Activated CD4-positive, alpha-beta T cell treated with anti-CD3 and anti-CD28 coated beads for 4 hours (primary cell): ENCODE data around the gene ADAMTS7.
A peak's percentile ranks its signal among the peaks of the same experiment; 100 is the strongest.
"Not testable (repeated sequence)": the region's sequence is repeated elsewhere in the genome, so short reads cannot be mapped to it uniquely, and the experiment has no call there.

Source experiments
- DNase-seq, 2 donors: peaks; one replicate each; pipeline ENCODE4 v3.0.0-alpha.2; 2020

ADAMTS7 gene, protein sequence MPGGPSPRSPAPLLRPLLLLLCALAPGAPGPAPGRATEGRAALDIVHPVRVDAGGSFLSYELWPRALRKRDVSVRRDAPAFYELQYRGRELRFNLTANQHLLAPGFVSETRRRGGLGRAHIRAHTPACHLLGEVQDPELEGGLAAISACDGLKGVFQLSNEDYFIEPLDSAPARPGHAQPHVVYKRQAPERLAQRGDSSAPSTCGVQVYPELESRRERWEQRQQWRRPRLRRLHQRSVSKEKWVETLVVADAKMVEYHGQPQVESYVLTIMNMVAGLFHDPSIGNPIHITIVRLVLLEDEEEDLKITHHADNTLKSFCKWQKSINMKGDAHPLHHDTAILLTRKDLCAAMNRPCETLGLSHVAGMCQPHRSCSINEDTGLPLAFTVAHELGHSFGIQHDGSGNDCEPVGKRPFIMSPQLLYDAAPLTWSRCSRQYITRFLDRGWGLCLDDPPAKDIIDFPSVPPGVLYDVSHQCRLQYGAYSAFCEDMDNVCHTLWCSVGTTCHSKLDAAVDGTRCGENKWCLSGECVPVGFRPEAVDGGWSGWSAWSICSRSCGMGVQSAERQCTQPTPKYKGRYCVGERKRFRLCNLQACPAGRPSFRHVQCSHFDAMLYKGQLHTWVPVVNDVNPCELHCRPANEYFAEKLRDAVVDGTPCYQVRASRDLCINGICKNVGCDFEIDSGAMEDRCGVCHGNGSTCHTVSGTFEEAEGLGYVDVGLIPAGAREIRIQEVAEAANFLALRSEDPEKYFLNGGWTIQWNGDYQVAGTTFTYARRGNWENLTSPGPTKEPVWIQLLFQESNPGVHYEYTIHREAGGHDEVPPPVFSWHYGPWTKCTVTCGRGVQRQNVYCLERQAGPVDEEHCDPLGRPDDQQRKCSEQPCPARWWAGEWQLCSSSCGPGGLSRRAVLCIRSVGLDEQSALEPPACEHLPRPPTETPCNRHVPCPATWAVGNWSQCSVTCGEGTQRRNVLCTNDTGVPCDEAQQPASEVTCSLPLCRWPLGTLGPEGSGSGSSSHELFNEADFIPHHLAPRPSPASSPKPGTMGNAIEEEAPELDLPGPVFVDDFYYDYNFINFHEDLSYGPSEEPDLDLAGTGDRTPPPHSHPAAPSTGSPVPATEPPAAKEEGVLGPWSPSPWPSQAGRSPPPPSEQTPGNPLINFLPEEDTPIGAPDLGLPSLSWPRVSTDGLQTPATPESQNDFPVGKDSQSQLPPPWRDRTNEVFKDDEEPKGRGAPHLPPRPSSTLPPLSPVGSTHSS (N-terminal part only)

DNA sequence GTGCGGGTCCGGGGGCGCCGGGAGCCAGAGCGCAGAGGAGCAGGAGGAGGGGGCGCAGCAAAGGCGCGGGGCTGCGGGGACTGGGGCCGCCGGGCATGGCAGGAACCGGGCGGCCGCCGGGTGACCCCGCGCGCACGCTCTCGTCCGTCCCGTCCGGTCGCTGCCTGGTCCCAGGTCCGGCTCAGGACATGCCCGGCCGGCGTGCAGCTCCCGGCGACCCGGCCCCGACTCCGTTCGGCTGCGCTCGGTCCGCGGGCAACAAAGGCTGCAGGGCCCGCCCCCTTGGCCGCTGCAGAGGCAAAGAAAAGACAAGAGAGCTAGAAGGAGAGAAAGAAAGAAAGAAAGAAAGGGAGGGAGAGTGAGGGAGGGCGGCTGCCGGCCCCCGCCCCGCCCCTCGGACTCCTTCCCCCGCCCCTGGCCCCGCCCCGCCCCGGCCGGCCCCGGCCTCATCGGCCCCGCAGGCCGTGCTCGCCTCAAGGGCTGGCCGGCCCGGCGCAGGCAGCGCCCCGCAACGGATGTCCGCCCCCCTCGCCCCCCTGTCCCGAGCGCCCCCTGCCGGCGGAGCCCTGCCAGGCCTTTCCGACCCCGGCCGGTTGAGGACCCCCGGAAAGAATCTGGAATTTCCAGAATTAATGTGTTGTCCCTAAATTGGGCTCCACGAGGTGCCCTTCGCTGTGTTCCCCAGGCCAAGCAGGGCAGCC, at the start of gene ADAMTS7:
ADAMTS7 (minus strand) TSS at position 341 of the 701 bp plus-strand sequence; CDS start at position 97, 244 bp downstream.
- peak; percentile 31 to 37 for DNase-seq

DNA sequence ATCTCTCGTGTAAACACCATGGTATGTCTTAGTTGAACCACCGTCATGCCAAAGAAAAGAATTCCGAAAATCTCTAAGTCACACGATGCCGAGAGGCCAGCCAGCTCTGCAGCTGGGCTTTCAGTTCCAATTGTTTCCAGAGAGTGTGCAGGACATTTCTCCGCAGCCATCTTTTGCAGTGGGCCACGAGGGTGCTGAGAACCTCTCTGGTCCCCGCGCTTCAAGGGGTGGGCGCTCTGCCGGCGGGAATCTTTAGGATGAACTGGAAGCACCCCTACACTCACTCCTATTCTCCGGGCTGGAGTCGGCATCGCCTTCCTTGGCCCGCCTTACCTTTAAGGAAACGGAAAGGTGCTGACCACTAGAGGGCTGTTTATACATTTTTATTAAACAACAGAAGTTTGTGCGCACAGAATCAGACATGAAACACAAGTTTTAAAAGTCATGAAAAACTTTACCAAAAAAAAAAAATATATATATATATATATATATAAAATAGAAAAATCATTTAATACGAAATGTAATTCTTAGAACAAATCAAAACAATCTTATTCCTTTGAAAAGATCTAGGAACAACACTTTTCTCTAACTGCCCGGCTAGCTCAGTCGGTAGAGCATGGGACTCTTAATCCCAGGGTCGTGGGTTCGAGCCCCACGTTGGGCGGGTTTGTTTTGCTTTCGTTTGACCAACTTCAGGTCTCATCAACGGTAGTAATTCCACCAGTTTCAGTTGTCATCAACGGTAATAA, 48.9 kb upstream of the ADAMTS7 start:
- peak; percentile 64 to 66 for DNase-seq

DNA sequence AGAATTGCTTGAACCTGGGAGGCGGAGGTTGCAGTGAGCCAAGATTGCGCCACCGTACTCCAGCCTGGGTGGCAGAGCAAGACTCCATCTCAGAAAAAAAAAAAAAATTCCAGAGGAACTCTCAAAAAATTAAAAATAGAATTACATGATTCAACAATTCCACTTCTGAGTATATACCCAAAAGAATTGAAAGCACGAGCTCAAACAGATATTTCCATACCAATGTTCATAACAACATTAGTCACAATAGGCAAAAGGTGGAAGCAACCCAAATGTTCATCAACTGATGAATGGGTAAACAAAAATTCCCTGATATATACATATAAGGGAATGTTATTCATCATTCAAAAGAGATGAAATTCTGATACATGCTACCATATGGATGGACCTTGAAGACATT, 44.5 kb upstream of the ADAMTS7 start:
- DNase-seq = no peak

DNA sequence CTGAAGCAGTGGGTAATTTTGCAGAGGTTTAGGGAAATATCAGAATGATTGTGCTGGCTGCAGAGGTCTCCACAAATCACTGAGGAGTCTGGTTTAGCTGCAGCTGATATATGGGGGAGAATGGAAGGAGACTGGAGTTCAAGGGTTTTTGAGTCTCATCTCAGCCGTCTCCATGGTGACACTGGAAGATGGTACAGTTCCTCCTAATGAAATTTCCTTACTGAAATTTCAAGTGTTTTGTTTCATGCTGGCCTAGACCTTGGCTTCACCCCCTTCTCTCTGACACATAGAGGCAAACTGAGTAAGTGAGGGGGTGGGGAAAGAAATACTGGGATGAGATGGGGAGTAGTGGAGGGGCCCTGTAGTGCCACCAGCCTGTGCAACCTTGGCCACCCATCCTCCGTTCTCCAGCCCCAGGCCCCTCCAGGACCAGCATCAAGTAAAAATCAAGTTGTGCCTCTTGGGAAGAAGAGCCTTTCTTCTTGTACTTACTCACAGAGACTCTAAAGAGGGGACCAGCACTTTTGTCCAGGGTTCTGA, 43.6 kb upstream of the ADAMTS7 start:
- no peak for DNase-seq

DNA sequence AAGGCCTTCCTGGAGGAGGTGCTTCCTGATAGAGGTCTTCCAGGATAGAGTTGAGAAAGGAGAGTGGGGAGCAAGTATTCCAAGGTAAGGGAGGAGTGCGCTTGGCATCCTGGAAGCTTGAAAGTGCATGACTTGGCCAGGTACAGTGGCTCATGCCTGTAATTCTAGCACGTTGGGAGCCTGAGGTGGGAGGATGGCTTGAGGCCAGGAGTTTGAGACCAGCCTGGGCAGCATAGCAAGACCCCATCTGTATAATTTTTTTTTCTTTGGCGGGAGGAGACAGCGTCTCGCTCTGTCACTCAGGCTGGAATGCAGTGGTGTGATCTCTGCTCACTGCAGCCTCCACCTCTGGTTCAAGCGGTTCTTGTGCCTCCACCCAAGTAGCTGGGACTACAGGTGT, 42.2 kb upstream of the ADAMTS7 start:
- no peak for DNase-seq

DNA sequence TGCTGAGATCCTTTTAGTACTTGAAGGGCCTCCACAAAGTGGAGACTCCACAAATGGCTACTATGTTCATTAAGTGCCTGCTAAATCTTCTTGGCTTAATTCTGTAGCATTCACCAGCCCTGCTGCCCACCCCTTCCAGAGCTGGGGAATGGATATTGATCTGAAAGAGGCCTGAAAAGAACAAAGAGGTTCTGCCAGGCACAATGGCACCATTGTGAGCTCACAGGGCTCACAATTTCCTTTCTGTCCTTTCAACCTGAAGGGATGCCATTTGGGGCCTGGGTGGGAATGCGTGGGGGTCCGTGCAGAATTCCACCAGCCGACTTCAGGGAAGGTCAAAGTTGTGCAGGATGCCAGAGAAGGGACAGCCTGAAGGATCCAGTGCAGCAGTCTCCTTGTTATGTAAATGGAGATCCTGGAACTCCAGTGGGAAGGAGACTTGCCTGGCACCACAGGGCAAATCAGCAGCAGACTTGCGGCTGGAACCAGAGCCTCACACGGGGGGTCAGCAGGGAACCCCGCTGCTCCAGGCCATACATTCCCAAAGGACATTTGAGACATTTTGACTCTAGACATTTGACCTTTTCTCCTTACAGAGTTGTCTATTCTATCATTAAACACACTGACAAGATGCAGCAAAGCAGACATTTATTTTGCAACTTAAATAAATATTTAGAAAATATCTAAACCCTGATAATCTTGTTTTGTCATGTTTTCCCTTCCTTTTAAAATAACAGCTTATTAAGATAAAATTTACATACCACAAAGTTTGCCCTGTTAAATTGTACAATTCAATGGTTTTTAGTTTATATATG, 39.9 kb upstream of the ADAMTS7 start:
- no peak for DNase-seq

DNA sequence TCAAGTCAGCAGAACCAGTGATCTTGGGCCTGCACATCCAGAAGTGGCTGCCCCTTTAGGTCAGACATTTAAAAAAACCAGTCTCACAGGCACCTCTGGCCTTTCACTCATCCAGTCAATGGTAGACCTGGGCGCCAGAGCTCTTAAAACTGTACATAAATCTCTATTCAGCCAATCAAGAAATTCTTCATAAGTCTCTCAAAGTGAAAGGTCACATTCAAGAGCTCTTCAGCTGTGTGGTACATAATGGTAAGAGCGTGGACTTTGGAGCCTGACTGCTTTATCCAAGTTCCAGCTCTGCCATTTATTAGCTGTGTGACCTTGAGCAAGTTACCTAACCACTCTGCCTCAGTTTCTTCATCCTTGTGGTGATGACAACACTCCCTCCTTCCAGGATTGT, 39.1 kb upstream of the ADAMTS7 start:
- DNase-seq = no peak

DNA sequence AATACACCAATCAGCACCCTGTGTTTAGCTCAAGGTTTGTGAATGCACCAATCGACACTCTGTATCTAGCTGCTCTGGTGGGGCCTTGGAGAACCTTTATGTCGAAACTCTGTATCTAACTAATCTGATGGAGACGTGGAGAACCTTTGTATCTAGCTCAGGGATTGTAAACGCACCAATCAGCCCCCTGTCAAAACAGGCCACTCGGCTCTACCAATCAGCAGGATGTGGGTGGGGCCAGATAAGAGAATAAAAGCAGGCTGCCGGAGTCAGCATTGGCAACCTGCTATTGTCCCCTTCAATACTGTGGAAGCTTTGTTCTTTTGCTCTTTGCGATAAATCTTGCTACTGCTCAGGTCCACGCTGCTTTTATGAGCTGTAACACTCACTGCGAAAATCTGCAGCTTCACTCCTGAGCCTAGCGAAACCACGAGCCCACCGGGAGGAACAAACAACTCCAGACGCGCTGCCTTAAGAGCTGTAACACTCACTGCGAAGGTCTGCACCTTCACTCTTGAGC, 36.2 kb upstream of the ADAMTS7 start:
- not testable (repeated sequence) for DNase-seq

DNA sequence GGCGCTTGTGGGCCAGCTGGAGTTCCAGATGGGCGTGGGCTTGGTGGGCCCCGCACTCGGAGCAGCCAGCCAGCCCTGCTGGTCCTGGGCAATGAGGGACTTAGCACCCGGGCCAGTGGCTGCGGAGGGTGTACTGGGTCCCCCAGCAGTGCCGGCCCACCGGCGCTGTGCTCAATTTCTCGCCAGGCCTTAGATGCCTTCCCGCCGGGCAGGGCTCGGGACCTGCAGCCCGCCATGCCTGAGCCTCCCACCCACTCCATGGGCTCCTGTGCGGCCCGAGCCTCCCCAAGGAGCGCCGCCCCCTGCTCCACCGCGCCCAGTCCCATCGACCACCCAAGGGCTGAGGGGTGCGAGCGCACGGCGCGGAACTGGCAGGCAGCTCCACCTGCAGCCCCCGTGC, 35.6 kb upstream of the ADAMTS7 start:
- not testable (repeated sequence) for DNase-seq

DNA sequence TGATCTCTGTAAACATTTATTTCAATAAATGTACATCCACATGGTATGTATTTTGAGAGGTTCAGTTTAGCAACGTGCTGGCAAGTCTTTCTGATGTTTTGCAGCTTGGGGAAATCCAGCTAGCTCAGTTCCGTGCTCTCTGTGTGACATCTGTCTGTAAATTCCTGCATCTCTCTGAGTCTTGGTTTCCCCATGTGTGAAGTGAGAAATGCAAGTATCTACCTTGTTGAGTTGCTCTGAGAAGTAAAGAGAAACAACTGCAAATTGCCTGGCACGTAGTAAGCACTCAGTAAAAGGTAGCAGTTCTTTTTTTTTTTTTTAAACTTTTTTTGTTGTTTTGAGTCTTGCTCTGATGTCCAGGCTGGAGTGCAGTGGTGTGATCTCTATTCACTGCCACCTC, 31.3 kb upstream of the ADAMTS7 start:
- no peak for DNase-seq

DNA sequence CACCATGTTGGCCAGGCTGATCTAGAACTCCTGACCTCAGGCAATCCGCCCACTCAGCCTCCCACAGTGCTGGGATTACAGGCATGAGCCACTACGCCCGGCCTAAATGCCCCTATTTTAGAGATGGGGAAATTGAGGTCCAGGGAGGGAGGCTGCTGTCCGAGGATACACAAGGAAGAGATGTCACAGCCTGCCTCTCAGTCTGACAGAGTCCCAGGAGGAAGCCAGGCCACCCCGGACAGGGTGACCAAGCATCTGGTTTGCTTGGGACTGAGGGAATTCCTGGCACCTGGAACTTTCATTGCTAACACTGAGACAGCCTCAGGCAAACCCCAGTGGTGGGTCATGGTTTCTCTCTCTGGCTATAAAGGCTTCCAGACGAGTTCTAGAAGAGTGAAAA, 30.6 kb upstream of the ADAMTS7 start:
- no peak for DNase-seq

DNA sequence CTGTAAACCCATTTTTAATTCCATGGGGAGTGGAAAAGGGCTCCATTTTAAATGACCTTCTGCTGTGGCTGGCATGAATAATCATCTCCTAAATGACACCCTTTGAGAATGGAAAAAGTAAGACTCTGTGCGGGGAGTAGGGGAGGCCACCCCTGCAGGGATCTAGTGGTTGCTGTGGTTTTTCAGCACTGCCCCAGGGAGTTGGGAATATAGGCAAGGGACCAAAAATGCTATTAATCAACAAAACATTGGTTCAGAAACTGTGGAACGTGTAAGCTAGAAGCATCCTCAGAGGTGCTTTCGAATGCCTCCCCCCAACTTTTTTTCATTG, 30.1 kb upstream of the ADAMTS7 start:
- no peak for DNase-seq

DNA sequence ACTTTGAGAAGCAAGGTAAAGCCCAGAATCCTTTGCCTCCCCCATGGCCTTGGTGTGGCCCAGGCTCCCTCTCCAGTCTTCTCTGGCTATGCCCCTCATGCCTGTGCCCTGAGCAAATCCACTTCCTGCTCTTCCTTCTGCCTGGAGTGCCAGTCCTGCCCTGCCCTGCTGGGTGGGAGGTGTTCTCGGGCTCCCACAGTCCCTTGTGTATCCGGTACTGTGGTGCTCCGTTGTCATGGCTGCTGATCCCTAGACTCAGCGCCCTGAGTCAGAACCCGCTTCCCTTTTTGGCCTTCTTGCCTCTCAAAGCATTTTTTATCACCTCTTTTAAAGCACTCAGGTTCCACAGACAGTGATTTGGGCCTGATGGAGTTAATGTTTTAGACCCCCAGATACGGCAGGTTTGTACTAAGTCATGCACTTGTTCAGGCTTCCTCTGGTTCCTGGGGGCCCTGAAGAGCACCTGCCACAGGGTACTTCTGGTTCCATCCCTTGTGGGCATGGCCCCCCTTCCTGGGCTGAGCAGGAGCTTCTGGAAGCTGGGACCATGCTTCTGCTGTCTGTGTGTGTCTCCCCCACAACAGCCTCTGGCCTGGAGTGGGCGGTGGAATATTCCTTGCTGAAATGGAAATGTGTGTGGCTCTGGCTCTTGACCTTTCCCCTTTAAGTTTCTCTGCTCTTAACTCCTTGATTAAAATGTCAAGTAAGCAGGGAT, 29.6 kb upstream of the ADAMTS7 start:
- DNase-seq = no peak

DNA sequence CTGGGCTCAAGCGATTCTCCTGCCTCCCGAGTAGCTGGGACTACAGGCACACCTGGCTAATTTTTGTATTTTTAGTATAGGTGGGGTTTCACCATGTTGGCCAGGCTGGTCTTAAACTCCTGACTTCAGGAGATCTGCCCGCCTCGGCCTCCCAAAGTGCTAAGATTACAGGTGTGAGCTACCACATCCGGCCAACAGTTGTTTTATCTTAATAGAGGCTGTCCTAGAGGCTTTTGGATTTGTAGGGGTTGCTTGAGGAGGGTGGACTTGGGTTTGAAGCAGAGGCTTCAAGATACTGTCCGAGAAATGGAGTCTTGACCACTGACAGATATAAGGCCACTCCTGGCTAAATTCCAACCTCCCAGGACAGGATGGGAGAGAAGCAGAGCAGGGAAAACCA, 27.9 kb upstream of the ADAMTS7 start:
- DNase-seq = not testable (repeated sequence)

DNA sequence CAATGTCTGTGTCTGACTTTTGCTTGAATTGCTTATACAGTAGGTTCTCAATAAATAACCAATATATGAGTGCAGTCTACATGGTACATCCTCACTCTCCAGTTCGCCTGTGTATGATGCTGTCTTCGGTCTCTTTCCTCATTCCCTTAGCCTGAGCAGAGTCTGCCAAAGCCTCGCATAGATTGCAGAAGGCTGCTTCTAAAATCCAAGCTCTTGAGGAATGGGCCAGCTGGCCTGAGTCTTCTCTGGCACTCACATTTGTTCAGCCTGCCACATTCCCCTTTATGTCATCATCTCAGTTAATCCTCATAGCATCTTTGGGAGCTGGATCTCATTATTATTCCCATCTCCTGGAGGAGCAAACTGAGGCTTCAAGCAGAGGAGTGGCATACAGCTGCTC, 27.2 kb upstream of the ADAMTS7 start:
- DNase-seq = no peak

DNA sequence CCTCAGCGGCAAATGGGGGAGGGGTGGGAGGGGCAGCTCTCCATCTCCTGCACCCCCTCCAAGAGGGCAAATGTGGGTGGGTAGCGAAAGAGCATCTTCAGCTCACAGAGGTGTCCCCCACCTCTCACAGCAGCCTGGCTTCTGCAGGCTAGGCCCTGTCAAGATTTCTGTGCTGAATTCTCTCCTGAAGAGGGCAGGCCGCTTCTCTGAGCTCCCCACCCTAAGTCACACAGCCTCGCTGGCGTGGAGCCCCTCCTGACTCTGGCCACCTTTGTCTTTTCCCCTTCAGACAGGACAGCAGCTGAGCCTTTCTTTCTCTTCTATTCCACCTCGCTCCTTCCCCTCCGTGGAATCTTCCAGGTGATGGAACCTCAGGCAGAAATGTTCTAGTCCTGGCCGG, 26.3 kb upstream of the ADAMTS7 start:
- no peak for DNase-seq

DNA sequence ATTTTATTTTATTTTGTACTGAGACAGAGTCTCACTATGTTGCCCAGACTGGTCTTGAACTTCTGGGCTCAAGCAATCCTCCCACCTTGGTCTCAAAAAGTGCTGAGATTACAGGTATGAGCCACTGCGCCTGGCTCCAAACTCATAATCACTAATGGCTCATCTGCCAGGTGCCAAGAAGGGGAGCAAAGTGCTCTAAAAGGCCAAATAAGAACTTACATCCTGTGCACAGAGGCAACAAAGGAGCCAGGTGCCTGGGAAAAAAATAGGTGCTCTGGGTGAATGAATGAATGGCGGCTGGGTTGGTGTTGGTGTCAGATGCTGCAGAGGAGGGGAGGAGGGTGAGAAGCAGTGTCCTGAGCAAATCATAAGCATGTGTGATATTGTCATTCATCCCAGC, 25.9 kb upstream of the ADAMTS7 start:
- DNase-seq = no peak

DNA sequence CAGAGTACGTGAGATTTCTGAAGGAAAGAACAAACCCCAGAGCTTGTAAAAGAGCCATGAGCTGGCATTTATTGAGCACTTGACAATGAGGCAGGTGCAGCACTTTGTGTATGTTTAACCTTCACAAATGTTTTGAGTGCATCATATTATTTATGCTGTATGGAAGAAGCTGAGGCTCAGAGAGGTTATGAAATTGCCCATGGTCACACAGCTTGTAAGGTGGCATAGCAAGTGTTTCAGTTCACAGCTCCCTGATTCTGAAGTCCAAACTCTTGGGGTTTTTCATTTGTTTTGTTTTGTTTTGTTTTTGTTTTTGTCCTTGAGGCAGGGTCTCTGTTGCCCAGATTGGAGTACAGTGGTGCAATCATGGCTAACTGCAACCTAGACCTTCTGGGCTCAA, 25.1 kb upstream of the ADAMTS7 start:
- no peak for DNase-seq
